ENCODE data around the gene OR10J1. TPM values are rescaled to one million over a fixed set of nuclear protein-coding genes. Genes with fewer than 3 reads are reported as not detected.
A peak's percentile ranks its signal among the peaks of the same experiment; 100 is the strongest.

OR10J1 gene, protein sequence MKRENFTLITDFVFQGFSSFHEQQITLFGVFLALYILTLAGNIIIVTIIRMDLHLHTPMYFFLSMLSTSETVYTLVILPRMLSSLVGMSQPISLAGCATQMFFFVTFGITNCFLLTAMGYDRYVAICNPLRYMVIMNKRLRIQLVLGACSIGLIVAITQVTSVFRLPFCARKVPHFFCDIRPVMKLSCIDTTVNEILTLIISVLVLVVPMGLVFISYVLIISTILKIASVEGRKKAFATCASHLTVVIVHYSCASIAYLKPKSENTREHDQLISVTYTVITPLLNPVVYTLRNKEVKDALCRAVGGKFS
- not detected in 2 replicates for total RNA-seq (2022)
- not detected for Bru-seq, nascent RNA
- BruChase-seq, experiment 1, labeled RNA remaining after a 6-hour chase: not detected
- BruChase-seq, experiment 2, labeled RNA remaining after a 2-hour chase: not detected
- long read RNA-seq: 0 reads

DNA sequence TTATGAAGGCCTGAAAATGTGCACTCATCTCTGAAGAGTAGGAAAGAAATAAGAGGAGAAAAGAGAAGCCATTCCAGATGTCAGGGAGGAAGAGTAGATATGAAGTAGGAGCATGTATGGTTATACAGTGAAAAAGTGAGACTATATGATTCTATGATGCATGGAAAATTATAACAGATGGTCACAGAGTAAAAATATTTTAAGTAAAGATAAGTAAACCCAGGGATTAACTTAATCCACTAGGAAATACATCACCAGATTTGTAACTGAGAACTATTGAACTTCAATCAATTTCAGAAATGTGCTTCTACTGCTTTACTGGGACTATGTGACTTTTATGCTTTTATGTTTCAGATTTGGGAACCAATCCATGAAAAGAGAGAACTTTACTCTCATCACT, at the start of gene OR10J1:
TSS of gene OR10J1 (plus strand) at position 301 of the 400 bp plus-strand sequence. CDS start at position 371, 70 bp downstream.
- TF ChIP-seq, protein P1, sequence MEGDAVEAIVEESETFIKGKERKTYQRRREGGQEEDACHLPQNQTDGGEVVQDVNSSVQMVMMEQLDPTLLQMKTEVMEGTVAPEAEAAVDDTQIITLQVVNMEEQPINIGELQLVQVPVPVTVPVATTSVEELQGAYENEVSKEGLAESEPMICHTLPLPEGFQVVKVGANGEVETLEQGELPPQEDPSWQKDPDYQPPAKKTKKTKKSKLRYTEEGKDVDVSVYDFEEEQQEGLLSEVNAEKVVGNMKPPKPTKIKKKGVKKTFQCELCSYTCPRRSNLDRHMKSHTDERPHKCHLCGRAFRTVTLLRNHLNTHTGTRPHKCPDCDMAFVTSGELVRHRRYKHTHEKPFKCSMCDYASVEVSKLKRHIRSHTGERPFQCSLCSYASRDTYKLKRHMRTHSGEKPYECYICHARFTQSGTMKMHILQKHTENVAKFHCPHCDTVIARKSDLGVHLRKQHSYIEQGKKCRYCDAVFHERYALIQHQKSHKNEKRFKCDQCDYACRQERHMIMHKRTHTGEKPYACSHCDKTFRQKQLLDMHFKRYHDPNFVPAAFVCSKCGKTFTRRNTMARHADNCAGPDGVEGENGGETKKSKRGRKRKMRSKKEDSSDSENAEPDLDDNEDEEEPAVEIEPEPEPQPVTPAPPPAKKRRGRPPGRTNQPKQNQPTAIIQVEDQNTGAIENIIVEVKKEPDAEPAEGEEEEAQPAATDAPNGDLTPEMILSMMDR (IDR thresholded peaks at IDR 0.05; ENCODE audit: unreplicated experiment): no peak

DNA sequence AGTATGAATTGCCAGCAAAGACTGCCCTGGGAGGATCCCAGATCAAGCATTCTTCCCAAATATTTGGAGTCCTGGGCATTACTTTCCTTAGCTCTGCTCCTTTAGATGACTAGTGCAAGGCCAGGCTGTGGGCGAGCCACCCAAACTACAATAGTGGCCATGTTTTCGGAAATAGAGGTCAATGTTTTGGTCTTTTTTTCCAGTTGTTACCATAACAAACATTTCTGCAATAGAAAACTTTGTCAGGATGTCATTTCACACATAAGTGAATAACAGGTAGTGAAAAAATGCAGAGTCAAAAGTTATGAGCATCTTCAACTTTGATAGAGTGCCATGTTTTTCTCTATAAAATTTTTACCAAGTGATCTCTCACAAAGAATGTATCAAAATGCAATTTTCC, 32.7 kb upstream of the OR10J1 start:
- no peaks in the 10 kb centered on the region for H3K36me3 Mint-ChIP-seq (ENCODE audit: insufficient read depth, unreplicated experiment)
- no peak overlapping the region for H3K4me3 Mint-ChIP-seq (ENCODE audit: unreplicated experiment)
- H3K9me3 Mint-ChIP-seq (ENCODE audit: unreplicated experiment): peaks cover 9% of the 10 kb centered on the region
- DNase-seq (ENCODE audit: unreplicated experiment): no peak
- intact Hi-C loops (cut with micrococcal nuclease): loop anchor here (10.0 kb wide), 1 partner anchor 368 kb away; no protein-coding TSS in a partner anchor
- no TSS peak for BruUV-seq (replicated peaks)
- H3K4me1 Mint-ChIP-seq (ENCODE audit: insufficient read depth, unreplicated experiment): no peaks in the 10 kb centered on the region
- no peak overlapping the region for H3K27ac Mint-ChIP-seq (ENCODE audit: low read depth, unreplicated experiment)
- H3K27me3 Mint-ChIP-seq (ENCODE audit: insufficient read depth, unreplicated experiment): no peaks in the 10 kb centered on the region
- ChIA-PET CTCF (interaction anchor here (1.0 to 1.1 kb wide), 2 partner anchors 10 to 194 kb away, joined by 3 read pairs; no protein-coding TSS in a partner anchor), POLR2A (interaction anchor here (0.7 kb wide), 1 partner anchor 15 kb away, joined by 4 read pairs; no protein-coding TSS in a partner anchor)
- TF ChIP-seq, protein P1 (IDR thresholded peaks at IDR 0.05; ENCODE audit: unreplicated experiment): no peak

More for the DNA sequence above, at the start of gene OR10J1:
- no peak for DNase-seq (ENCODE audit: unreplicated experiment)
- H3K4me3 Mint-ChIP-seq (ENCODE audit: unreplicated experiment): no peak within 1 kb of the TSS
- no TSS peak for BruUV-seq (replicated peaks)
- no peaks in the 10 kb centered on the region for H3K27me3 Mint-ChIP-seq (ENCODE audit: insufficient read depth, unreplicated experiment)
- H3K4me1 Mint-ChIP-seq (ENCODE audit: insufficient read depth, unreplicated experiment): peaks cover 12% of the 10 kb centered on the region
- H3K9me3 Mint-ChIP-seq (ENCODE audit: unreplicated experiment): no peaks in the 10 kb centered on the region
- peak within 1 kb of the TSS; percentile 24 for H3K27ac Mint-ChIP-seq (ENCODE audit: low read depth, unreplicated experiment)
- POLR2A ChIA-PET: no interaction called here
- intact Hi-C loops (cut with micrococcal nuclease): no loop called here
- no peaks in the 10 kb centered on the region for H3K36me3 Mint-ChIP-seq (ENCODE audit: insufficient read depth, unreplicated experiment)
- CTCF ChIA-PET: interaction anchor here (1.1 kb wide), 1 partner anchor 225 kb away, joined by 3 read pairs; no protein-coding TSS in a partner anchor

DNA sequence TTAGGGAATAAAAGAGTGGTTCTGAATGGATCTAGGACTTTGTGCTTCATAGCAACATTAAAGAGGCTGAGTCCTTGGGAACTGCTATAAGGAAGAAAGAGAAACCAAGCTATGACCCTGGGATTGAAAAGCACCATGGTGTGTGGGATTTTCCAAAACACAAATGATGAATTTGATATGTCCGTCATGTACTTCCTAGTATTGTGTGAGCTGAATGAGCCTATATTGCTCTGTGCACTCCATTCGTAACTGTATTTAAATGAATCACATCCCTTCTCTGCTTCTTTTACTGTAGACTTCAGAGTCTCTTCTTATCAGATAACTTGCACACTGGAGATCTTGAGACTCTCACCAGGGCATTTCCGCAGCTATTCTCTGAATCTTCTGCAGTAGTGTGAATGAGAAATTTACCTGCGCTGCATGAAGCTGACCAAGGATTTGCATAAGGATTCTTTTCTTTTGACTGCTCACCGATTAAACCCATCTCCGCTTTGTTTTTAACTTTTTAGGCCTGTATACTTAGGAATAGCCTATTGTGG, 30.6 kb upstream of the OR10J1 start:
- H3K27me3 Mint-ChIP-seq (ENCODE audit: insufficient read depth, unreplicated experiment): no peaks in the 10 kb centered on the region
- peaks cover 9% of the 10 kb centered on the region for H3K9me3 Mint-ChIP-seq (ENCODE audit: unreplicated experiment)
- BruUV-seq (replicated peaks): no TSS peak
- H3K4me3 Mint-ChIP-seq (ENCODE audit: unreplicated experiment): no peak overlapping the region
- H3K27ac Mint-ChIP-seq (ENCODE audit: low read depth, unreplicated experiment): no peak overlapping the region
- POLR2A ChIA-PET: no interaction called here
- H3K4me1 Mint-ChIP-seq (ENCODE audit: insufficient read depth, unreplicated experiment): no peaks in the 10 kb centered on the region
- no peak for DNase-seq (ENCODE audit: unreplicated experiment)
- no peaks in the 10 kb centered on the region for H3K36me3 Mint-ChIP-seq (ENCODE audit: insufficient read depth, unreplicated experiment)
- TF ChIP-seq, protein P1 (IDR thresholded peaks at IDR 0.05; ENCODE audit: unreplicated experiment): no peak
- intact Hi-C loops (cut with micrococcal nuclease): loop anchor here (10.0 kb wide), 1 partner anchor 366 kb away; no protein-coding TSS in a partner anchor
- CTCF ChIA-PET: interaction anchor here (0.6 to 1.1 kb wide), 2 partner anchors 194 to 211 kb away, joined by 3 read pairs; no protein-coding TSS in a partner anchor

DNA sequence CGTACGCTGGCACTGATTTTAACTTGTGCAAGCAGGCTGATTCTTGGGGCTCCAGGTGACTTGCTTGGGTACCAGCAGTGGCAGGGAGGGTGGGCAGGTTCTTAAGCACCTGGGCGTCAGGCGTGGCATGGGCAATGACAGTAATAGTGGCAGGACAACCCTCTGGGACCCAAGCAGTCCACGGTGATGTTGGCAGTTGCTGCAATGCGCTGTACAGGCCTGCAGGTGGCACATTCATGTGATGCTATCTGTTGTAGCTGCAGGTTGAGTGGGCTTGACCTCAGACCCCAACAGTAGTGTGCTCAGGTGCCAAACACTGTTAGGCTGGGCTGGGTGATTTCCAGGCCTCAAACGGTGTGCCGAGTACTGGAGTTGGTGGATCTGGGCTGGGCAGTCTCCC, 17.7 kb upstream of the OR10J1 start:
- Mint-ChIP-seq H3K36me3 (ENCODE audit: insufficient read depth, unreplicated experiment) (no peaks in the 10 kb centered on the region), H3K4me1 (ENCODE audit: insufficient read depth, unreplicated experiment) (peaks cover 6% of the 10 kb centered on the region), H3K27ac (ENCODE audit: low read depth, unreplicated experiment) (no peak overlapping the region), H3K27me3 (ENCODE audit: insufficient read depth, unreplicated experiment) (no peaks in the 10 kb centered on the region), H3K4me3 (ENCODE audit: unreplicated experiment) (no peak overlapping the region), H3K9me3 (ENCODE audit: unreplicated experiment) (peaks cover 38% of the 10 kb centered on the region)
- DNase-seq (ENCODE audit: unreplicated experiment): no peak
- BruUV-seq (replicated peaks): no TSS peak
- TF ChIP-seq, protein P1 (IDR thresholded peaks at IDR 0.05; ENCODE audit: unreplicated experiment): peak; percentile 25
- intact Hi-C loops (cut with micrococcal nuclease): no loop called here
- ChIA-PET CTCF (interaction anchor here (0.7 kb wide), 3 partner anchors 55 to 354 kb away, joined by 3 to 4 read pairs (median 3); no protein-coding TSS in a partner anchor), POLR2A (interaction anchor here (1.1 kb wide), 1 partner anchor 15 kb away, joined by 4 read pairs; no protein-coding TSS in a partner anchor)
